K562 (cell line): ENCODE data around the gene ABCE1. TPM values are rescaled to one million over a fixed set of nuclear protein-coding genes. Genes with fewer than 3 reads are reported as not detected.
A peak's percentile ranks its signal among the peaks of the same experiment; 100 is the strongest.

Experiments
- HDAC1 ChIP-seq, 2 experiments: fragments of 450-650 bp; IDR thresholded peaks; 2 replicates each; pipeline ENCODE4 v1.6.1; 2016 to 2017; ENCODE audit warnings: inconsistent platforms in 1 of 2, mild to moderate bottlenecking in 1 of 2, moderate library complexity in 1 of 2
- HDAC2 ChIP-seq: fragments of 450-650 bp; IDR thresholded peaks from 2 replicates; pipeline ENCODE4 v1.6.1; 2016; ENCODE audit warnings: mild to moderate bottlenecking
- MIER1 ChIP-seq: fragments of 450-650 bp; IDR thresholded peaks from 2 replicates; pipeline ENCODE4 v1.6.1; 2016; ENCODE audit warnings: antibody characterized with exemption, mild to moderate bottlenecking, low read depth
- RBM25 ChIP-seq: fragments of 200-400 bp; formaldehyde crosslinking; IDR thresholded peaks from 2 replicates; pipeline ENCODE4 v1.6.1; 2018; ENCODE audit warnings: low read length, low read depth, moderate library complexity; ENCODE audit not compliant: severe bottlenecking
- SMARCC2 ChIP-seq: fragments of 450-650 bp; IDR thresholded peaks from 2 replicates; pipeline ENCODE4 v1.6.1; 2017; ENCODE audit warnings: antibody characterized with exemption, moderate library complexity, mild to moderate bottlenecking, low read depth
- TCF3 ChIP-seq: sonication (generic); formaldehyde crosslinking; IDR thresholded peaks from 2 replicates; pipeline ENCODE4 v1.4.0; 2020; ENCODE audit warnings: mild to moderate bottlenecking, missing genetic modification reagents
- USF1 ChIP-seq: sonication (generic); formaldehyde crosslinking; IDR thresholded peaks from 2 replicates; pipeline ENCODE4 v1.9.0; 2022; ENCODE audit warnings: mild to moderate bottlenecking, missing genetic modification reagents
- ZBTB11 ChIP-seq, 3 experiments: fragments of 200-800 bp in 1 of 3; fragments of 250-450 bp in 1 of 3; fragments of 450-650 bp in 1 of 3; sonication (Bioruptor Pico) in 1 of 3; sonication (Bioruptor generic) in 1 of 3; formaldehyde crosslinking in 1 of 3; IDR thresholded peaks; 2 replicates each; pipeline versions ENCODE4 v1.6.1 to v1.8.0; 2016 to 2022; ENCODE audit warnings: mild to moderate bottlenecking in 2 of 3, missing genetic modification characterization in 2 of 3, missing compliant biosample characterization in 1 of 3, moderate library complexity in 1 of 3
- ZBTB33 ChIP-seq: sonication (generic); formaldehyde crosslinking; IDR thresholded peaks from 2 replicates; pipeline ENCODE4 v1.8.1; 2023; ENCODE audit warnings: mild to moderate bottlenecking, missing genetic modification reagents
- ZBTB43 ChIP-seq: sonication (generic); formaldehyde crosslinking; IDR thresholded peaks from 2 replicates; pipeline ENCODE4 v1.8.0; 2023; ENCODE audit warnings: mild to moderate bottlenecking, missing genetic modification reagents
- ZBTB9 ChIP-seq: fragments of 450-650 bp; formaldehyde crosslinking; IDR thresholded peaks from 2 replicates; pipeline ENCODE4 v1.4.0; 2020; ENCODE audit warnings: mild to moderate bottlenecking, moderate library complexity
- ZC3H8 ChIP-seq: fragments of 450-650 bp; IDR thresholded peaks from 2 replicates; pipeline ENCODE4 v1.6.1; 2017
- ZFP36 ChIP-seq: fragments of 150-350 bp; IDR thresholded peaks from 2 replicates; pipeline ENCODE4 v1.6.1; 2018; ENCODE audit warnings: low read length, low read depth; ENCODE audit not compliant: partially characterized antibody
- ZKSCAN1 ChIP-seq: fragments of 150-350 bp; IDR thresholded peaks from 2 replicates; pipeline ENCODE4 v1.6.1; 2016; ENCODE audit warnings: low read depth, low read length
- ZNF140 ChIP-seq: fragments of 250-450 bp; sonication (Bioruptor Pico); IDR thresholded peaks from 2 replicates; pipeline ENCODE4 v1.8.0; 2021; ENCODE audit warnings: moderate library complexity, mild to moderate bottlenecking, inconsistent platforms
- ZNF197 ChIP-seq: fragments of 200-800 bp; sonication (Bioruptor generic); IDR thresholded peaks from 2 replicates; pipeline ENCODE4 v1.6.1; 2016; ENCODE audit warnings: low read depth, missing genetic modification characterization, missing compliant biosample characterization
- ZNF76 ChIP-seq: fragments of 250-450 bp; sonication (Bioruptor Pico); IDR thresholded peaks from 2 replicates; pipeline ENCODE4 v1.4.0; 2020; ENCODE audit warnings: mild to moderate bottlenecking, moderate library complexity, borderline replicate concordance
- ZSCAN29 ChIP-seq: fragments of 450-650 bp; IDR thresholded peaks from 2 replicates; pipeline ENCODE4 v1.6.1; 2017
- polyA plus RNA-seq, 8 experiments: library from polyadenylated mRNA; depleted of rRNA in 4 of 8; stranded (reverse) in 5 of 8; unstranded in 3 of 8; fragments of >200 nt; fragmentation: Nextera tagmentation in 2 of 8; fragmentation: Illumina TruSeq in 1 of 8; extraction: Ambion mirVana in 2 of 8; extraction: Trizol in 1 of 8; gene quantifications; 2 replicates each; pipeline versions ENCODE4 v1.2.1 to v1.2.3, GENCODE V29; 2011 to 2014; ENCODE audit warnings: inconsistent platforms in 1 of 8, missing spikeins in 1 of 8
- total RNA-seq, 7 experiments: library from RNA; depleted of rRNA in 6 of 7; stranded (reverse); fragments of >200 nt in 6 of 7; fragmentation: Illumina TruSeq in 2 of 7; extraction: Trizol in 2 of 7; gene quantifications; 2 replicates each; pipeline versions ENCODE4 v1.2.1 to v1.2.3, GENCODE V29; 2011 to 2021; ENCODE audit warnings: low replicate concordance in 1 of 7

The ABCE1 gene
- total and polyA plus RNA-seq, 9 of the 15 experiments (the other 6 are each of a cell fraction or from before 2014, with no cell fraction given): 134 to 256 (median 169) TPM

GRCh38 chr4:145097821-145098674 lies at the start of gene ABCE1, which contains the start of gene ANAPC10 (continued):
- TF ChIP-seq HDAC2 (peak; percentile 91; the same call in 1 of the 2 replicates), SMARCC2 (no peak), HDAC1 (IDR thresholded peaks at IDR 0.05) (peak; percentile 74 to 99; a peak in 3 of 4 replicates), ZBTB9 (CRISPR knock-in tag) (peak; percentile 67; the same call in 1 of the 2 replicates), ZC3H8 (no peak), RBM25 (no peak), ZBTB11 (CRISPR knock-in tag; IDR thresholded peaks at IDR 0.05) (peak in 1 of 3 experiments; percentile 49; a peak in 1 of 6 replicates), ZNF76 (CRISPR knock-in tag) (peak; percentile 78; the same call in 1 of the 2 replicates), ZNF140 (CRISPR knock-in tag) (no peak), ZFP36 (no peak), MIER1 (0 out of 2 replicates have a peak, but pooled peaks have one; percentile 58), TCF3 (CRISPR knock-in tag) (peak; percentile 40; the same call in 1 of the 2 replicates), ZSCAN29 (no peak), ZKSCAN1 (peak; percentile 67; the same call in 1 of the 2 replicates), ZBTB33 (CRISPR knock-in tag) (peak; percentile 24; the same call in 1 of the 2 replicates), USF1 (CRISPR knock-in tag) (no peak), ZBTB43 (CRISPR knock-in tag) (no peak), ZNF197 (no peak)
